T-helper 22 cell (primary cell): ENCODE measurements around the gene CAST.
"Not testable (repeated sequence)": the region's sequence is repeated elsewhere in the genome, so short reads cannot be mapped to it uniquely, and the experiment has no call there.

Experiments used
- DNase-seq: peaks from one replicate; pipeline ENCODE4 v3.0.0-alpha.2; 2020; ENCODE audit warnings: low read depth

Gene CAST

GRCh38 chr5:96661855-96662724 is at the start of gene CAST:
CAST (plus strand) TSS chr5:96662376; CDS start chr5:96662423, 47 bp downstream.
- DNase-seq: peak; percentile 72

GRCh38 chr5:96614110-96614691 is 48.0 kb upstream of the CAST start:
- DNase-seq: no peak

GRCh38 chr5:96615223-96615622 is 47.0 kb upstream of the CAST start:
- no peak for DNase-seq

- DNase-seq: no peak
Observed at GRCh38 chr5:96616801-96617200, 45.4 kb upstream of the CAST start.

GRCh38 chr5:96618311-96619016 is 43.7 kb upstream of the CAST start:
- DNase-seq: not testable (repeated sequence)

GRCh38 chr5:96619946-96620345 is 42.2 kb upstream of the CAST start:
- no peak for DNase-seq

- DNase-seq: no peak
Observed at GRCh38 chr5:96624596-96624995, 37.6 kb upstream of the CAST start.

GRCh38 chr5:96625365-96625764 is 36.8 kb upstream of the CAST start:
- no peak for DNase-seq

GRCh38 chr5:96626956-96627355 is 35.2 kb upstream of the CAST start:
- no peak for DNase-seq

- no peak for DNase-seq
Observed at GRCh38 chr5:96627792-96628398, 34.3 kb upstream of the CAST start.

GRCh38 chr5:96628406-96628805 is 33.8 kb upstream of the CAST start:
- no peak for DNase-seq

- no peak for DNase-seq
Observed at GRCh38 chr5:96629774-96630173, 32.4 kb upstream of the CAST start.

- DNase-seq: no peak
Observed at GRCh38 chr5:96633820-96634219, 28.4 kb upstream of the CAST start.

GRCh38 chr5:96634881-96635280 is 27.3 kb upstream of the CAST start:
- no peak for DNase-seq

GRCh38 chr5:96636046-96636445 is 26.1 kb upstream of the CAST start:
- no peak for DNase-seq

GRCh38 chr5:96636594-96636993 is 25.6 kb upstream of the CAST start:
- DNase-seq: no peak

GRCh38 chr5:96637196-96637595 is 25.0 kb upstream of the CAST start:
- no peak for DNase-seq

GRCh38 chr5:96638561-96638960 is 23.6 kb upstream of the CAST start:
- DNase-seq: no peak

- DNase-seq: no peak
Observed at GRCh38 chr5:96640696-96641095, 21.5 kb upstream of the CAST start.

- DNase-seq: no peak
Observed at GRCh38 chr5:96641368-96642280, 20.6 kb upstream of the CAST start.

- no peak for DNase-seq
Observed at GRCh38 chr5:96642281-96642640, 19.9 kb upstream of the CAST start.

- DNase-seq: no peak
Observed at GRCh38 chr5:96645091-96645490, 17.1 kb upstream of the CAST start.
